ENCODE measurements around the gene PREPL. TPM values are rescaled to one million over a fixed set of nuclear protein-coding genes. Genes with fewer than 3 reads are reported as not detected.
"Not testable (repeated sequence)": the region's sequence is repeated elsewhere in the genome, so short reads cannot be mapped to it uniquely, and the experiment has no call there.

Gene PREPL
- total and polyA plus RNA-seq, 10 of the 15 experiments (the other 5 are each of a cell fraction or from before 2014, with no cell fraction given) = 9.2 to 43.0 (median 20.4) TPM

DNA sequence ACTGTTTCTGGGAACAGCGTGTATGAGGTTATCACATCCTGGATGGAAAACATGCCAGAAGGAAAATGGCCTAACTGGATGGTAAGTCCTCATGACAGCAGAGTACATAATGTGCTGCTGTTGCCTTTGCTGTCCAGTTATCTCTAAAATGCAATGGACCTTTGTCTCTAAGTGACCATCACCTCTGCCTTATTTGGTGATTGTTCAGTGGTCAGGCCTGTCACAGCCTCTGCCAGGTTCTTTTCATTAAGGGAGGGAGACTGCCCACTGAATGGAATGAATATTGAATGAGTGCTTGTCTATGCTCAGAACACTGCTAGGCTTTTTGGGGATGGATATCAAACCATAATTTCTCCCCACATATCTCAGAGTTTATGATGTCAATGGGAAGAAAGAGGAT lies 57.0 kb downstream of the PREPL start (continued):
- no peak for TF ChIP-seq TBL1XR1 (IDR thresholded peaks at IDR 0.05; ENCODE audit: low read depth, low read length)

DNA sequence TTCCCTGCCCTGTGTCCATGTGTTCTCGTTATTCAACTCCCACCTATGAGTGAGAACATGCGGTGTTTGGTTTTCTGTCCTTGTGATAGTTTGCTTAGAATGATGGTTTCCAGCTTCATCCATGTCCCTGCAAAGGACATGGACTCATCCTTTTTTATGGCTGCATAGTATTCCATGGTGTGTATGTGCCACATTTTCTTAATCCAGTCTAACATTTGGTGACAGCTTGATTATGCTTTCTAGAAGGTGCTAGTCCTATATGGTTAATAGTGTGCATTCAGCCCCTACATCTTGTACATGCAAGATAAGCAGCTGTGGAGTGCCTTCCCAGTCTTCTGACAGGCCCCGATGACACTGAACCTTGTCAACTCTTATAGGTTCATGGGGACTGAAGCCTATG lies 57.5 kb downstream of the PREPL start:
- ATAC-seq; FAIRE-seq; DNase-seq (ENCODE audit: low read depth, low spot score); in situ Hi-C loops (cut with MboI); H3K27ac ChIP-seq (ENCODE audit: control insufficient read depth, insufficient read depth); H4K20me1 ChIP-seq (ENCODE audit: control insufficient read depth, insufficient read depth); CTCF ChIA-PET; SMC1A ChIA-PET (ENCODE audit: uncharacterized antibody, unreplicated experiment); H3K9ac ChIP-seq (ENCODE audit: control insufficient read depth, insufficient read depth, low read length); H3K4me1 ChIP-seq (ENCODE audit: control insufficient read depth, insufficient read depth, low read length); H3K27me3 ChIP-seq (replicated peaks in 1 of 2; ENCODE audit: control insufficient read depth in 2 of 2, insufficient read depth in 2 of 2, low read length in 1 of 2); H3K36me3 ChIP-seq (ENCODE audit: control insufficient read depth in 2 of 2, insufficient read depth in 2 of 2, low read length in 1 of 2); RAD21 ChIA-PET (ENCODE audit: unreplicated experiment); H3K79me2 ChIP-seq (ENCODE audit: control insufficient read depth, insufficient read depth, low read length); H3K4me2 ChIP-seq (ENCODE audit: control insufficient read depth, insufficient read depth); intact Hi-C loops (cut with micrococcal nuclease; ENCODE audit: unreplicated experiment); H2AFZ ChIP-seq (ENCODE audit: control insufficient read depth, low read depth, low read length); BruUV-seq (replicated peaks); H3K4me3 ChIP-seq; H3K9me3 ChIP-seq (replicated peaks; ENCODE audit: control insufficient read depth, insufficient read depth, low read length); POLR2A ChIA-PET: not testable (repeated sequence)
- WGBS (ENCODE audit: insufficient coverage, insufficient replicate concordance, low lambda C conversion rate, missing lambda C conversion rate) = 84% methylated on average over 3 of the region's 3 CpGs

DNA sequence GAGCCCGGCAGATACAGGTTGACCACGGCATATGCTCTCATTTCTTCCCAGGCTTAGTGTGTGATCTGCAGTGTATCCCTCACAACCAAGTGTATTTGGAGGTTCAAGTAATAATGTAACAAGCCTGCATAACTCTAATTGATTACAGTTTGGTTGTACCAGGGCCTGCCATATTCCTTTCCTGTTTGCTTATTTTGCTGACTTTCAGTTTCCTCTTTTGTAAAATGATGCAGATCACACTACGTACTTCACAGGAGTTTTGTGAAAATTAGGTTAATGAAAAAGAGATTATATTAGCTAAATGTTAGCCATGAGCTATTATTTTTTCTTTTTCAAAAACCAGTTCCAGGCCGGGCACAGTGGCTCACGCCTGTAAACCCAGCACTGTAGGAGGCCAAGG lies 60.2 kb downstream of the PREPL start:
- POLR2A ChIA-PET = no interaction called here
- DNase-seq (ENCODE audit: low read depth, low spot score) (no peak), ATAC-seq (no peak), FAIRE-seq (no peak)
- in situ Hi-C loops (cut with MboI) = no loop called here
- Histone ChIP-seq H3K79me2 (ENCODE audit: control insufficient read depth, insufficient read depth, low read length) (no peaks in the 10 kb centered on the region), H3K27me3 (replicated peaks in 1 of 2; ENCODE audit: control insufficient read depth in 2 of 2, insufficient read depth in 2 of 2, low read length in 1 of 2) (no peaks in the 10 kb centered on the region), H2AFZ (ENCODE audit: control insufficient read depth, low read depth, low read length) (no peak overlapping the region), H3K9me3 (replicated peaks; ENCODE audit: control insufficient read depth, insufficient read depth, low read length) (no peaks in the 10 kb centered on the region), H4K20me1 (ENCODE audit: control insufficient read depth, insufficient read depth) (no peaks in the 10 kb centered on the region), H3K4me1 (ENCODE audit: control insufficient read depth, insufficient read depth, low read length) (no peaks in the 10 kb centered on the region), H3K9ac (ENCODE audit: control insufficient read depth, insufficient read depth, low read length) (no peak overlapping the region), H3K4me2 (ENCODE audit: control insufficient read depth, insufficient read depth) (no peak overlapping the region), H3K4me3 (no peak overlapping the region), H3K27ac (ENCODE audit: control insufficient read depth, insufficient read depth) (no peak overlapping the region), H3K36me3 (ENCODE audit: control insufficient read depth in 2 of 2, insufficient read depth in 2 of 2, low read length in 1 of 2) (no peaks in the 10 kb centered on the region)
- intact Hi-C loops (cut with micrococcal nuclease; ENCODE audit: unreplicated experiment) = no loop called here
- BruUV-seq (replicated peaks) = no TSS peak
- whole genome bisulfite sequencing (ENCODE audit: insufficient coverage, insufficient replicate concordance, low lambda C conversion rate, missing lambda C conversion rate) = 91% methylated on average over 5 of the region's 5 CpGs
- RAD21 ChIA-PET (ENCODE audit: unreplicated experiment) = no interaction called here
- SMC1A ChIA-PET (ENCODE audit: uncharacterized antibody, unreplicated experiment) = interaction anchor here (1.6 to 2.7 kb wide), 2 partner anchors 9 to 17 kb away, joined by 4 to 6 read pairs; no protein-coding TSS in a partner anchor
- CTCF ChIA-PET = interaction anchor here (0.6 to 1.3 kb wide), 4 partner anchors 57 to 372 kb away, joined by 3 read pairs; no protein-coding TSS in a partner anchor
- TF ChIP-seq, protein P1, sequence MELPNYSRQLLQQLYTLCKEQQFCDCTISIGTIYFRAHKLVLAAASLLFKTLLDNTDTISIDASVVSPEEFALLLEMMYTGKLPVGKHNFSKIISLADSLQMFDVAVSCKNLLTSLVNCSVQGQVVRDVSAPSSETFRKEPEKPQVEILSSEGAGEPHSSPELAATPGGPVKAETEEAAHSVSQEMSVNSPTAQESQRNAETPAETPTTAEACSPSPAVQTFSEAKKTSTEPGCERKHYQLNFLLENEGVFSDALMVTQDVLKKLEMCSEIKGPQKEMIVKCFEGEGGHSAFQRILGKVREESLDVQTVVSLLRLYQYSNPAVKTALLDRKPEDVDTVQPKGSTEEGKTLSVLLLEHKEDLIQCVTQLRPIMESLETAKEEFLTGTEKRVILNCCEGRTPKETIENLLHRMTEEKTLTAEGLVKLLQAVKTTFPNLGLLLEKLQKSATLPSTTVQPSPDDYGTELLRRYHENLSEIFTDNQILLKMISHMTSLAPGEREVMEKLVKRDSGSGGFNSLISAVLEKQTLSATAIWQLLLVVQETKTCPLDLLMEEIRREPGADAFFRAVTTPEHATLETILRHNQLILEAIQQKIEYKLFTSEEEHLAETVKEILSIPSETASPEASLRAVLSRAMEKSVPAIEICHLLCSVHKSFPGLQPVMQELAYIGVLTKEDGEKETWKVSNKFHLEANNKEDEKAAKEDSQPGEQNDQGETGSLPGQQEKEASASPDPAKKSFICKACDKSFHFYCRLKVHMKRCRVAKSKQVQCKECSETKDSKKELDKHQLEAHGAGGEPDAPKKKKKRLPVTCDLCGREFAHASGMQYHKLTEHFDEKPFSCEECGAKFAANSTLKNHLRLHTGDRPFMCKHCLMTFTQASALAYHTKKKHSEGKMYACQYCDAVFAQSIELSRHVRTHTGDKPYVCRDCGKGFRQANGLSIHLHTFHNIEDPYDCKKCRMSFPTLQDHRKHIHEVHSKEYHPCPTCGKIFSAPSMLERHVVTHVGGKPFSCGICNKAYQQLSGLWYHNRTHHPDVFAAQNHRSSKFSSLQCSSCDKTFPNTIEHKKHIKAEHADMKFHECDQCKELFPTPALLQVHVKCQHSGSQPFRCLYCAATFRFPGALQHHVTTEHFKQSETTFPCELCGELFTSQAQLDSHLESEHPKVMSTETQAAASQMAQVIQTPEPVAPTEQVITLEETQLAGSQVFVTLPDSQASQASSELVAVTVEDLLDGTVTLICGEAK (IDR thresholded peaks at IDR 0.05; ENCODE audit: borderline replicate concordance) = no peak
